ENCODE data around the gene ANKRD9.

- TF ChIP-seq CTCF (IDR thresholded peaks at IDR 0.05; ENCODE audit: poor library complexity) = no peak
- TF ChIP-seq EZH2 (IDR thresholded peaks at IDR 0.05; ENCODE audit: borderline replicate concordance) = no peak
These were observed 3.3 kb upstream of the ANKRD9 start for GRCh38 chr14:102512793-102513300.

Measured in hepatocyte (in vitro differentiated cells).